ENCODE data around the gene PSMG3. TPM values are rescaled to one million over a fixed set of nuclear protein-coding genes. Genes with fewer than 3 reads are reported as not detected.

Gene PSMG3
- total and polyA plus RNA-seq, 7 donors: 11.8 to 59.1 (median 18.2) TPM

DNA sequence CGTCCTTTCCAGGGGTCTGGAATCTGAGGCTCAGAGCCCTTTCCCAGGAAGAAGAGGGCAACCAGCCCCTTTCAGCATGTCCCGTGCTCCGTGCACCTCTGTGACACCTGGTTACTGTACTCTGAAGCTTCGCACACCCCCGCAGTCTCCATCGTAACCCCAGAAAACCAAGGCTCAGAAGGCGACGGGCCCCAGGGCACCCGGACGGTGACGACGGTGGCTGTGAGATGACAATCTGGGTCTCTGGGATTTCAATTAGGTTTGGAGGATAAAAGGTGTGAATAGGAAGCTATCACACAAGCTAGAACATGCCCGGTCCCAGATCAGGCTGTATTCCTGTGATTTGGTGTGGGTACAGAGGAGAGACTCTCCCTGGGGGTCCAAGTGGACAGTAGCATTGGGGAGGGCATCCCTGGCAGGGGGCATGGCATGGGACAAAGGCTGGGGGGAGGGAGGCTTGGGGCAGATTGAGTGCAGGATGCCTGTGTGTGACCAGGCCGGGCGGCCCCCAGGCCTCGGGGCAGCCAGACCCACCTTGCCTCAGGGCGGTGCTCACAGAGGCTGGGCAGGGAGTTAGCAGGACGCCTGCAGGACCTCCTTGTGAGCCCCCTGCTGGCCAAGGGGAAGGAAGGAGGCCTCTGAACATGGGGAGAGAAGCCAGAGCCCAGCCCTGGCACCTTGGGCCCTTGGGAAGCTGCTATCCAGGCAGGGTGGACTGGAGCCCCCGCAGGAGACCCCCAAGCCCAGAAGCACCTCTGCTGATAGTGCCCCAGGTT is 23.4 kb upstream of the PSMG3 start:
- H3K27me3 ChIP-seq (ENCODE audit: insufficient read depth in 3 of 3, low read length in 2 of 3): peaks cover 0 to 60% (median 30%) of the 10 kb centered on the region in 3 donors
- H3K4me1 ChIP-seq: no peaks in the 10 kb centered on the region
- WGBS, 3 donors: 57 to 61% (median 60%) methylated on average over 19 of the region's 19 CpGs
- intact Hi-C loops (cut with DNase I): no loop called here
- peaks cover 6% of the 10 kb centered on the region for H3K9me3 ChIP-seq
- no peaks in the 10 kb centered on the region for H3K36me3 ChIP-seq (ENCODE audit: insufficient read depth in 1 of 2, low read depth in 1 of 2)
- H3K27ac ChIP-seq: no peak overlapping the region
- TF ChIP-seq, protein P1, sequence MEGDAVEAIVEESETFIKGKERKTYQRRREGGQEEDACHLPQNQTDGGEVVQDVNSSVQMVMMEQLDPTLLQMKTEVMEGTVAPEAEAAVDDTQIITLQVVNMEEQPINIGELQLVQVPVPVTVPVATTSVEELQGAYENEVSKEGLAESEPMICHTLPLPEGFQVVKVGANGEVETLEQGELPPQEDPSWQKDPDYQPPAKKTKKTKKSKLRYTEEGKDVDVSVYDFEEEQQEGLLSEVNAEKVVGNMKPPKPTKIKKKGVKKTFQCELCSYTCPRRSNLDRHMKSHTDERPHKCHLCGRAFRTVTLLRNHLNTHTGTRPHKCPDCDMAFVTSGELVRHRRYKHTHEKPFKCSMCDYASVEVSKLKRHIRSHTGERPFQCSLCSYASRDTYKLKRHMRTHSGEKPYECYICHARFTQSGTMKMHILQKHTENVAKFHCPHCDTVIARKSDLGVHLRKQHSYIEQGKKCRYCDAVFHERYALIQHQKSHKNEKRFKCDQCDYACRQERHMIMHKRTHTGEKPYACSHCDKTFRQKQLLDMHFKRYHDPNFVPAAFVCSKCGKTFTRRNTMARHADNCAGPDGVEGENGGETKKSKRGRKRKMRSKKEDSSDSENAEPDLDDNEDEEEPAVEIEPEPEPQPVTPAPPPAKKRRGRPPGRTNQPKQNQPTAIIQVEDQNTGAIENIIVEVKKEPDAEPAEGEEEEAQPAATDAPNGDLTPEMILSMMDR (IDR thresholded peaks at IDR 0.05): no peak
- H3K4me3 ChIP-seq: no peak overlapping the region
- no peak for ATAC-seq
- no peak for DNase-seq

DNA sequence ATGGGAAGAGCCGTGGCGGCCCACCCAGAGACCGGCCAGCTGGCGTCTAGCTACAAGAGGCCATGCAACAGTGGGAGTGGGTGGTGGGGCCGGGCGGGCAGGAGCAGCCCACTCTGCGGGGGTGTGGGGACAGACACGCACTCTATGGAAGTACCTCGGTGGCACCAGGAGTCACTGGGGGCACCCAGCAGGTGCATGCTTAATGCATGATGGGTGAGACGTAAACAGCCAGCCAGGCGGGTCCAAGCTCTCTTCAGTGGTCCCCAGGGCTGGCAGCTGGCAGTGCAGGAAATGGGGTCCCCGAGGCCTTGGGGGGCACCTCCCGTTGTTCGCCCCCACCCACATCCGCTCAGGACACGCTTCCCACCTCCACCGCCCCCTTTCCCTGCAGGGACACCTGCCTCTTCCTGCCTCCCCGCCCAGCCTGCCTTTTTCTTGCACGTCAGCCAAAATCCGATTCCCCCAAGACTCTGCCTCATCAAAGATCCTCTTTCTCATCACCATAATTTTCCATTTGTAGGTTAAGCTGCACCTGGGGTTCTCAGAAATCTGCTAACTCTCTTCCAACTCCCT is 22.6 kb upstream of the PSMG3 start:
- H3K36me3 ChIP-seq (ENCODE audit: insufficient read depth in 1 of 2, low read depth in 1 of 2): no peaks in the 10 kb centered on the region
- TF ChIP-seq, protein P1 (IDR thresholded peaks at IDR 0.05): no peak
- intact Hi-C loops (cut with DNase I): no loop called here
- no peak for DNase-seq
- peaks cover 0 to 61% (median 30%) of the 10 kb centered on the region in 3 donors for H3K27me3 ChIP-seq (ENCODE audit: insufficient read depth in 3 of 3, low read length in 2 of 3)
- no peak overlapping the region for H3K27ac ChIP-seq
- H3K9me3 ChIP-seq: peaks cover 6% of the 10 kb centered on the region
- no peaks in the 10 kb centered on the region for H3K4me1 ChIP-seq
- H3K4me3 ChIP-seq: no peak overlapping the region
- no peak for ATAC-seq
- 18 to 26% (median 19%) methylated on average over 17 to 20 of the region's 20 CpGs for WGBS, 3 donors

DNA sequence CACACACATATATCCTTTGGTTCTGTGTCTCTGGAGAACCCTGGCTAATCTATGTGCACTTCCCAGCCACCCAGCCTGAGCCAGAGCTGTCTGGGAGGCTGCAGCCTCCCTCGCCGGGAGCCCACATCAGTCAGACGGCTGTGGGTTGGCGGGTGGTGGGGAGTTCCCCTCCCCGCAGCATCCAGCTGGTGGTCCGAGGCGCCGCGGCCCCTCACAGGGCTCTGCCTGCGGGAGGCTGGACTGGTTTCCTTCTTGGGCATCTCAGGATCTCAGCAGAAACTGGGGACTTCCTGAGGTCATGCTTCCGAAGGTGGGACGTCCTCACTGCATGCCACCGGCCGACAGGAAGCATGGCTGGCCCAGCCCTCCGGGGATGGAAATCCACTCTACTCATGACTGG is 22.0 kb upstream of the PSMG3 start:
- Histone ChIP-seq H3K36me3 (ENCODE audit: insufficient read depth in 1 of 2, low read depth in 1 of 2) (no peaks in the 10 kb centered on the region), H3K27ac (no peak overlapping the region), H3K4me1 (no peaks in the 10 kb centered on the region), H3K9me3 (peaks cover 6% of the 10 kb centered on the region), H3K4me3 (no peak overlapping the region), H3K27me3 (ENCODE audit: insufficient read depth in 3 of 3, low read length in 2 of 3) (peaks cover 0 to 62% (median 32%) of the 10 kb centered on the region in 3 donors)
- TF ChIP-seq, protein P1 (IDR thresholded peaks at IDR 0.05): no peak
- ATAC-seq: no peak
- DNase-seq: no peak
- WGBS, 3 donors: 1 to 6% (median 3%) methylated on average over 15 of the region's 15 CpGs
- intact Hi-C loops (cut with DNase I): no loop called here

DNA sequence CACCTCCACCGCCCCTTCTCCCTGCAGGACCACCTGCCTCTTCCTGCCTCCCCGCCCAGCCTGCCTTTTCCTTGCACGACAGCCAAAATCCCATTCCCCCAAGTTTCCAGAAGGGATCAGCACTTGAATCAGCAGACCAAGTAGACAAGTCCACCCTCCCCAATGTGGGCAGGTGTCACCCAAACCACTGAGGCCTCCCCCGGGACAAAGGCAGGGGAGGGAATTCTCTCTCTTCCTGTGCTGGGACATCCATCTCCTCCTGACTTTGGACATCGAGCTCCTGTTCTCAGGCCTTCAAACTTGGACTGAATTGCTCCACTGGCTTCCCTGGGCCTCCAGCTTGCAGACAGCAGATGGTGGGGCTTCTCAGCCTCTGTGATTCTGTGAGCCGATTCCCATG is 21.6 kb upstream of the PSMG3 start:
- WGBS, 3 donors: 34 to 45% (median 41%) methylated on average over 5 to 6 of the region's 6 CpGs
- ATAC-seq (no peak), DNase-seq (no peak)
- Histone ChIP-seq H3K27ac (no peak overlapping the region), H3K36me3 (ENCODE audit: insufficient read depth in 1 of 2, low read depth in 1 of 2) (no peaks in the 10 kb centered on the region), H3K9me3 (peaks cover 6% of the 10 kb centered on the region), H3K4me3 (no peak overlapping the region), H3K27me3 (ENCODE audit: insufficient read depth in 3 of 3, low read length in 2 of 3) (peaks cover 0 to 61% (median 32%) of the 10 kb centered on the region in 3 donors), H3K4me1 (no peaks in the 10 kb centered on the region)
- intact Hi-C loops (cut with DNase I): no loop called here
- TF ChIP-seq, protein P1 (IDR thresholded peaks at IDR 0.05): no peak

Data from psoas muscle (tissue), 8 donors.